H1 (cell line): Measurements from ENCODE around the gene LIFR. TPM values are rescaled to one million over a fixed set of nuclear protein-coding genes. Genes with fewer than 3 reads are reported as not detected.

Experiments
- CTCF ChIA-PET: fragments of 300-600 bp; sonication (Branson Sonifier 250); formaldehyde crosslinking; loops from one replicate; lab custom pipeline; 2021; ENCODE audit not compliant: partially characterized antibody; lab: Charles Lee
- POLR2A ChIA-PET: fragments of 300-600 bp; sonication (Branson Sonifier 250); formaldehyde crosslinking; loops from one replicate; lab custom pipeline; 2021; ENCODE audit warnings: inconsistent platforms; ENCODE audit not compliant: partially characterized antibody; lab: Charles Lee
- DNase-seq, 2 experiments: peaks; one replicate each; pipeline versions ENCODE4 v3.0.0 to v3.0.0-alpha.2; 2010 to 2022; ENCODE audit warnings: low spot score in 2 of 2, low read depth in 1 of 2, mixed read lengths in 1 of 2
- FAIRE-seq: peaks from 2 replicates; lab custom pipeline; 2011; peaks lifted over from hg19 to GRCh38; lab: Jason Lieb, UNC
- H2AFZ ChIP-seq: 2 replicates; pipeline ENCODE4 v1.8.1; 2012; ENCODE audit warnings: low read length, inconsistent platforms
- H2AK5ac ChIP-seq: 2 replicates; pipeline ENCODE4 v1.6.1; 2013; ENCODE audit warnings: low read depth, low read length
- H2BK120ac ChIP-seq: replicated peaks from 2 replicates; pipeline ENCODE3; 2013; ENCODE audit warnings: low read depth, low read length, inconsistent platforms
- H2BK12ac ChIP-seq: 2 replicates; pipeline ENCODE4 v1.6.1; 2013; ENCODE audit warnings: low read depth, low read length
- H2BK15ac ChIP-seq: 2 replicates; pipeline ENCODE4 v1.6.1; 2013; ENCODE audit warnings: low read length
- H2BK20ac ChIP-seq: 2 replicates; pipeline ENCODE4 v1.6.1; 2013; ENCODE audit warnings: low read length
- H2BK5ac ChIP-seq: 2 replicates; pipeline ENCODE4 v1.6.1; 2013; ENCODE audit warnings: low read depth, low read length
- H3K14ac ChIP-seq: 2 replicates; pipeline ENCODE4 v1.6.1; 2013; ENCODE audit warnings: inconsistent platforms; ENCODE audit not compliant: insufficient read length
- H3K18ac ChIP-seq: 2 replicates; pipeline ENCODE4 v1.6.1; 2013; ENCODE audit warnings: low read length; ENCODE audit errors: extremely low read depth
- H3K23ac ChIP-seq: 2 replicates; pipeline ENCODE4 v1.6.1; 2013; ENCODE audit warnings: inconsistent platforms; ENCODE audit not compliant: insufficient read length
- H3K23me2 ChIP-seq: 2 replicates; pipeline ENCODE4 v1.6.1; 2013; ENCODE audit warnings: low read depth, low read length
- H3K27ac ChIP-seq: 2 replicates; pipeline ENCODE4 v1.6.1; 2011; ENCODE audit warnings: low read depth, low read length, inconsistent platforms
- H3K27me3 ChIP-seq, 4 experiments: replicated peaks in 1 of 4; 1 replicate in 1 of 4; 2 replicates in 3 of 4; pipeline versions ENCODE4 v1.6.1 to v1.8.1; 2011 to 2013; ENCODE audit warnings: low read length in 3 of 4, mild to moderate bottlenecking in 3 of 4, inconsistent platforms in 2 of 4, mixed read lengths in 2 of 4, moderate library complexity in 1 of 4; ENCODE audit not compliant: control insufficient read depth in 3 of 4, insufficient read depth in 3 of 4; ENCODE audit errors: extremely low read depth in 1 of 4
- H3K36me3 ChIP-seq, 4 experiments: 2 replicates each; pipeline versions ENCODE4 v1.6.1 to v1.8.1; 2011 to 2013; ENCODE audit warnings: mild to moderate bottlenecking in 4 of 4, low read length in 3 of 4, moderate library complexity in 2 of 4, control low read depth in 1 of 4, inconsistent platforms in 1 of 4; ENCODE audit not compliant: insufficient read depth in 4 of 4, control insufficient read depth in 2 of 4
- H3K4ac ChIP-seq: replicated peaks from 2 replicates; pipeline ENCODE3; 2013; ENCODE audit warnings: low read length, low read depth, mixed read lengths, inconsistent platforms; ENCODE audit not compliant: insufficient read length
- H3K4me1 ChIP-seq, 4 experiments: replicated peaks in 1 of 4; 1 replicate in 1 of 4; 2 replicates in 3 of 4; pipeline versions ENCODE4 v1.6.1 to v1.8.1; 2011 to 2013; ENCODE audit warnings: low read length in 3 of 4, inconsistent platforms in 2 of 4, mixed read lengths in 1 of 4; ENCODE audit not compliant: insufficient read depth in 4 of 4, control insufficient read depth in 3 of 4
- H3K4me2 ChIP-seq, 2 experiments: 2 replicates each; pipeline versions ENCODE4 v1.6.1 to v1.8.1; 2011 to 2013; ENCODE audit warnings: low read depth in 2 of 2, low read length in 2 of 2, control low read depth in 1 of 2, inconsistent platforms in 1 of 2, mild to moderate bottlenecking in 1 of 2; ENCODE audit not compliant: insufficient read depth in 1 of 2
- H3K4me3 ChIP-seq, 4 experiments: fragments of 200-600, 300-600 bp in 1 of 4; sonication (generic), shearing (Covaris generic), sonication (Bioruptor Twin) in 1 of 4; 2 replicates each; pipeline versions ENCODE4 v1.5.1 to v1.8.1; 2011 to 2016; ENCODE audit warnings: low read length in 4 of 4, low read depth in 3 of 4, control low read depth in 2 of 4, inconsistent platforms in 2 of 4, mild to moderate bottlenecking in 2 of 4, mixed read lengths in 1 of 4, moderate library complexity in 1 of 4; ENCODE audit not compliant: insufficient read depth in 2 of 4; ENCODE audit errors: extremely low read depth in 1 of 4
- H3K56ac ChIP-seq: replicated peaks from 2 replicates; pipeline ENCODE3; 2013; ENCODE audit warnings: low read depth, mild to moderate bottlenecking, mixed read lengths, low read length, inconsistent platforms; ENCODE audit not compliant: insufficient read length
- H3K79me1 ChIP-seq: 2 replicates; pipeline ENCODE4 v1.6.1; 2013; ENCODE audit warnings: low read depth, low read length, control low read depth
- H3K79me2 ChIP-seq, 2 experiments: 2 replicates each; pipeline versions ENCODE4 v1.6.1 to v1.8.1; 2012 to 2013; ENCODE audit warnings: low read length in 2 of 2, mild to moderate bottlenecking in 2 of 2, inconsistent platforms in 1 of 2; ENCODE audit not compliant: insufficient read depth in 2 of 2, control insufficient read depth in 1 of 2
- H3K9ac ChIP-seq, 4 experiments: replicated peaks in 1 of 4; 1 replicate in 1 of 4; 2 replicates in 3 of 4; pipeline versions ENCODE4 v1.6.1 to v1.8.1; 2011 to 2013; ENCODE audit warnings: low read depth in 3 of 4, low read length in 3 of 4, control low read depth in 2 of 4, mild to moderate bottlenecking in 2 of 4, moderate library complexity in 2 of 4, inconsistent platforms in 1 of 4; ENCODE audit errors: extremely low read depth in 1 of 4
- H3K9me3 ChIP-seq, 2 experiments: 2 replicates each; pipeline versions ENCODE4 v1.6.1 to v1.8.1; 2012 to 2013; ENCODE audit warnings: mild to moderate bottlenecking in 2 of 2, moderate library complexity in 2 of 2, control low read depth in 1 of 2, inconsistent platforms in 1 of 2, low read depth in 1 of 2, low read length in 1 of 2, mixed read lengths in 1 of 2; ENCODE audit not compliant: insufficient read depth in 2 of 2
- H4K20me1 ChIP-seq, 2 experiments: replicated peaks in 1 of 2; 2 replicates each; pipeline versions ENCODE3 to v1.8.1; 2011 to 2013; ENCODE audit warnings: inconsistent platforms in 2 of 2, low read length in 2 of 2, mild to moderate bottlenecking in 1 of 2; ENCODE audit not compliant: insufficient read depth in 2 of 2, control insufficient read depth in 1 of 2
- H4K5ac ChIP-seq: 2 replicates; pipeline ENCODE4 v1.6.1; 2013; ENCODE audit warnings: low read length, low read depth, mixed read lengths, inconsistent platforms; ENCODE audit not compliant: insufficient read length
- H4K8ac ChIP-seq: 2 replicates; pipeline ENCODE4 v1.8.0; 2013; ENCODE audit warnings: mild to moderate bottlenecking, moderate library complexity, low read length, inconsistent platforms; ENCODE audit not compliant: insufficient read depth; ENCODE audit errors: extremely low read depth
- H4K91ac ChIP-seq: replicated peaks from 2 replicates; pipeline ENCODE3; 2013; ENCODE audit warnings: low read length, mixed read lengths, inconsistent platforms; ENCODE audit not compliant: insufficient read length
- EGR1 ChIP-seq: IDR thresholded peaks from 2 replicates; pipeline ENCODE4 v1.6.1; 2011; ENCODE audit warnings: low read depth, low read length, borderline replicate concordance
- POLR2A ChIP-seq, 2 experiments: IDR thresholded peaks; 1 replicate in 1 of 2; 2 replicates in 1 of 2; pipeline ENCODE4 v1.6.1; 2011; ENCODE audit warnings: low read depth in 2 of 2, low read length in 2 of 2, mild to moderate bottlenecking in 2 of 2; ENCODE audit errors: control extremely low read depth in 1 of 2
- SP1 ChIP-seq: IDR thresholded peaks from 2 replicates; pipeline ENCODE4 v1.6.1; 2011; ENCODE audit warnings: low read depth, low read length
- TBP ChIP-seq: IDR thresholded peaks from 2 replicates; pipeline ENCODE4 v1.6.1; 2011; ENCODE audit warnings: low read depth, low read length, improper control_type of control experiment
- WGBS, 2 experiments: shearing (Covaris generic) in 1 of 2; methylation state at CpG; one replicate each; pipeline versions ENCODE4 v1.1.6 to v1.1.7; 2013 to 2015; ENCODE audit warnings: low lambda C conversion rate in 2 of 2, mixed read lengths in 2 of 2, inconsistent platforms in 1 of 2, low coverage in 1 of 2, missing lambda C conversion rate in 1 of 2; ENCODE audit not compliant: insufficient replicate concordance in 2 of 2, insufficient coverage in 1 of 2, insufficient read length in 1 of 2; ENCODE audit errors: extremely low coverage in 1 of 2, missing lambda C conversion rate in 1 of 2; 5-methylcytosine and 5-hydroxymethylcytosine counted together
- polyA plus RNA-seq, 7 experiments: library from polyadenylated mRNA; depleted of rRNA in 3 of 7; stranded (reverse) in 5 of 7; unstranded in 2 of 7; fragments of >200 nt in 5 of 7; fragments of 200-250 nt in 2 of 7; gene quantifications; 1 replicate in 5 of 7; 2 replicates in 1 of 7; 4 replicates in 1 of 7; pipeline versions ENCODE4 v1.2.1 to v1.2.3, GENCODE V29; 2011 to 2013; ENCODE audit warnings: missing spikeins in 2 of 7, mixed read lengths in 2 of 7
- total RNA-seq: library from RNA; stranded (reverse); fragmentation: NEBNext Ultra II Directional; extraction: Animal tissue kit (Norgen Biotek cat#: 25700); gene quantifications from 2 replicates; pipeline ENCODE4 v1.2.1, GENCODE V29; 2021
- TF ChIP-seq, protein P1 (sequence below): IDR thresholded peaks from 2 replicates; pipeline ENCODE4 v1.6.1; 2012; ENCODE audit warnings: inconsistent platforms

LIFR gene
- total and polyA plus RNA-seq, 2 of the 8 experiments (the other 6 are each of a cell fraction or from before 2014, with no cell fraction given) = 2.0 to 18.9 TPM

DNA sequence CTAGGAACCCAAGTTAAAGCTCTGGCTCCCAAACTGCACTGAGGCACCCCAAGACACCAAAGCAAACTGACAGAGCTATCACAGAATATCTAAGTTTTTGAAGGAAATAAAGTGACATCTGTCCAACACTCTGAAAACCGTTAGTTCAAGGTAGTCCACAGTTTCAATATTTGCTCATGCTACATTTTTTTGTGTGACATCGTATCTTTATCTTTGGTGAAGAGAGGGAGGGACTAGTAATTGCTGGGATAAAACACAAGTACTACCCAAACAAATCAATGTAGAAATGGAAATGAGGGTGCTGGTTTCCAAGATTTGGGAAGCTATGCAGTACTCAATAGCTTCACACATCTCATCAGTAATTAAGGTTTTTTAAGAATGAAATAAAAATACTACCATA is 20.6 kb downstream of the LIFR start:
- Histone ChIP-seq H3K14ac (no peak overlapping the region), H3K4me2 (no peak overlapping the region), H4K5ac (no peak overlapping the region), H3K23ac (no peak overlapping the region), H3K4me3 (no peak overlapping the region), H2BK20ac (no peak overlapping the region), H4K20me1 (no peaks in the 10 kb centered on the region), H3K36me3 (no peaks in the 10 kb centered on the region), H3K4ac (no peak overlapping the region), H2BK12ac (no peak overlapping the region), H3K79me2 (peaks cover 0 to 59% of the 10 kb centered on the region in 2 experiments; a peak in 2 of 4 replicates), H3K27me3 (no peaks in the 10 kb centered on the region), H3K27ac (no peak overlapping the region), H3K9ac (no peak overlapping the region), H2AK5ac (no peak overlapping the region), H3K23me2 (no peaks in the 10 kb centered on the region), H4K8ac (no peak overlapping the region), H2AFZ (no peak overlapping the region), H3K79me1 (peaks cover 3% of the 10 kb centered on the region; the same call in 1 of the 2 replicates), H3K56ac (no peak overlapping the region), H3K9me3 (no peaks in the 10 kb centered on the region), H2BK15ac (no peak overlapping the region), H3K18ac (no peak overlapping the region), H3K4me1 (peaks cover 0 to 13% (median 10%) of the 10 kb centered on the region in 4 experiments; a peak in 5 of 7 replicates), H4K91ac (no peak overlapping the region), H2BK5ac (no peak overlapping the region), H2BK120ac (no peak overlapping the region)
- no peak for DNase-seq
- TF ChIP-seq, protein P1, sequence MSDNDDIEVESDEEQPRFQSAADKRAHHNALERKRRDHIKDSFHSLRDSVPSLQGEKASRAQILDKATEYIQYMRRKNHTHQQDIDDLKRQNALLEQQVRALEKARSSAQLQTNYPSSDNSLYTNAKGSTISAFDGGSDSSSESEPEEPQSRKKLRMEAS = no peak
- TF ChIP-seq POLR2A (IDR thresholded peaks at IDR 0.05; ENCODE audit: control extremely low read depth in 1 of 2, low read depth in 2 of 2, low read length in 2 of 2) (no peak), TBP (no peak), SP1 (no peak), EGR1 (no peak)
- 100% methylated on average over 2 of the region's 2 CpGs; no CpG with 5 or more reads in 1 of the 2 experiments for WGBS, 2 experiments
- ChIA-PET POLR2A (no interaction called here), CTCF (interaction anchor here (2.2 kb wide), 1 partner anchor 273 kb away, joined by 5 read pairs; no protein-coding TSS in a partner anchor)
- FAIRE-seq = no peak
